CD14-positive monocyte (primary cell): ENCODE measurements around the gene CPED1. TPM values are rescaled to one million over a fixed set of nuclear protein-coding genes. Genes with fewer than 3 reads are reported as not detected.

Experiments
- DNase-seq, 3 donors: peaks; one replicate each; pipeline ENCODE4 v3.0.0-alpha.2; 2011 to 2022
- H2AFZ ChIP-seq: 2 replicates; pipeline ENCODE4 v1.6.0; 2012; ENCODE audit warnings: mild to moderate bottlenecking, low read depth, low read length, inconsistent platforms; ENCODE audit not compliant: insufficient read depth, poor library complexity, severe bottlenecking
- H3K27ac ChIP-seq, 2 donors: 1 replicate in 1 of 2; 2 replicates in 1 of 2; pipeline ENCODE4 v1.5.1; 2012 to 2013; ENCODE audit warnings: low read length in 2 of 2, control low read depth in 1 of 2, inconsistent platforms in 1 of 2, low read depth in 1 of 2, mild to moderate bottlenecking in 1 of 2
- H3K27me3 ChIP-seq, 2 donors: one replicate each; pipeline versions ENCODE4 v1.6.0 to v1.6.1; 2011 to 2013; ENCODE audit warnings: low read length in 2 of 2; ENCODE audit not compliant: control insufficient read depth in 2 of 2, insufficient read depth in 2 of 2
- H3K36me3 ChIP-seq, 2 donors: replicated peaks in 1 of 2; 1 replicate in 1 of 2; 2 replicates in 1 of 2; pipeline versions ENCODE4 v1.5.1 to v1.6.1; 2012 to 2013; ENCODE audit warnings: low read length in 2 of 2, control low read depth in 1 of 2, inconsistent platforms in 1 of 2, mild to moderate bottlenecking in 1 of 2; ENCODE audit not compliant: insufficient read depth in 2 of 2, control insufficient read depth in 1 of 2
- H3K4me1 ChIP-seq, 2 donors: 1 replicate in 1 of 2; 2 replicates in 1 of 2; pipeline versions ENCODE4 v1.5.1 to v1.6.1; 2012 to 2013; ENCODE audit warnings: low read length in 2 of 2, control low read depth in 1 of 2, inconsistent platforms in 1 of 2, mild to moderate bottlenecking in 1 of 2, moderate library complexity in 1 of 2; ENCODE audit not compliant: insufficient read depth in 2 of 2, control insufficient read depth in 1 of 2
- H3K4me2 ChIP-seq: replicated peaks from 2 replicates; pipeline ENCODE3; 2012; ENCODE audit warnings: low read length, moderate library complexity, mild to moderate bottlenecking; ENCODE audit not compliant: poor library complexity, severe bottlenecking; ENCODE audit errors: extremely low read depth
- H3K4me3 ChIP-seq, 3 experiments: fragments of 200-600 bp in 1 of 3; sonication (generic) in 1 of 3; replicated peaks in 1 of 3; 1 replicate in 2 of 3; 2 replicates in 1 of 3; pipeline ENCODE4 v1.5.1; 2011 to 2013; ENCODE audit warnings: low read length in 3 of 3, mild to moderate bottlenecking in 3 of 3, control low read depth in 2 of 3, low read depth in 2 of 3, inconsistent platforms in 1 of 3, moderate library complexity in 1 of 3
- H3K79me2 ChIP-seq: 2 replicates; pipeline ENCODE4 v1.6.0; 2012; ENCODE audit warnings: mild to moderate bottlenecking, control low read depth, inconsistent platforms, low read length, moderate library complexity; ENCODE audit not compliant: insufficient read depth
- H3K9ac ChIP-seq: 2 replicates; pipeline ENCODE4 v1.6.0; 2017; ENCODE audit warnings: low read length, mild to moderate bottlenecking; ENCODE audit not compliant: insufficient read depth, poor library complexity, severe bottlenecking
- H3K9me3 ChIP-seq, 2 donors: replicated peaks in 1 of 2; 1 replicate in 1 of 2; 2 replicates in 1 of 2; pipeline versions ENCODE4 v1.5.1 to v1.6.1; 2012 to 2013; ENCODE audit warnings: low read length in 2 of 2, control low read depth in 1 of 2; ENCODE audit not compliant: control insufficient read depth in 1 of 2, insufficient read depth in 1 of 2
- H4K20me1 ChIP-seq: 2 replicates; pipeline ENCODE4 v1.6.0; 2012; ENCODE audit warnings: mild to moderate bottlenecking, low read length, control low read depth, moderate library complexity; ENCODE audit not compliant: insufficient read depth
- H3K27ac Mint-ChIP-seq, 7 donors: one replicate each; pipeline ENCODE4 v1.8.0; 2020; ENCODE audit warnings: mild to moderate bottlenecking in 7 of 7, mixed read lengths in 7 of 7, moderate library complexity in 6 of 7, inconsistent platforms in 2 of 7
- H3K27me3 Mint-ChIP-seq, 3 donors: one replicate each; pipeline ENCODE4 v1.8.0; 2021 to 2022; ENCODE audit warnings: low read depth in 3 of 3, mild to moderate bottlenecking in 3 of 3, mixed read lengths in 3 of 3, moderate library complexity in 3 of 3, inconsistent platforms in 1 of 3
- H3K36me3 Mint-ChIP-seq, 2 donors: one replicate each; pipeline ENCODE4 v1.8.0; 2020; ENCODE audit warnings: mixed read lengths in 2 of 2, inconsistent platforms in 1 of 2, mild to moderate bottlenecking in 1 of 2
- H3K4me1 Mint-ChIP-seq: one replicate; pipeline ENCODE4 v1.8.0; 2020; ENCODE audit warnings: mild to moderate bottlenecking, mixed read lengths
- H3K4me3 Mint-ChIP-seq, 2 donors: one replicate each; pipeline ENCODE4 v1.8.0; 2020; ENCODE audit warnings: mild to moderate bottlenecking in 2 of 2, mixed read lengths in 2 of 2, moderate library complexity in 1 of 2
- H3K9me3 Mint-ChIP-seq, 7 donors: one replicate each; pipeline ENCODE4 v1.8.0; 2020 to 2022; ENCODE audit warnings: mixed read lengths in 7 of 7, mild to moderate bottlenecking in 6 of 7, moderate library complexity in 6 of 7, inconsistent platforms in 2 of 7
- WGBS: methylation state at CpG from one replicate; pipeline ENCODE4 v1.1.5; 2013; ENCODE audit warnings: missing lambda C conversion rate; ENCODE audit not compliant: insufficient coverage; 5-methylcytosine and 5-hydroxymethylcytosine counted together
- intact Hi-C, 2 donors: fragments of 100-400 bp; cut with micrococcal nuclease; formaldehyde crosslinking; loops; one replicate each; pipeline versions ENCODE4 v1.15.0 to v1.15.1; 2023
- polyA plus RNA-seq, 3 donors: library from polyadenylated mRNA; depleted of rRNA in 1 of 3; unstranded in 2 of 3; stranded (reverse) in 1 of 3; fragments of 300-500 nt in 2 of 3; fragments of >200 nt in 1 of 3; fragmentation: Illumina TruSeq in 2 of 3; gene quantifications; 1 replicate in 2 of 3; 2 replicates in 1 of 3; pipeline ENCODE4 v1.2.3, GENCODE V29; 2012 to 2021
- TF ChIP-seq, protein P1 (sequence below): fragments of 200-600 bp; IDR thresholded peaks from one replicate; pipeline ENCODE4 v1.8.0; 2022; ENCODE audit warnings: antibody characterized with exemption, mild to moderate bottlenecking

CPED1 gene
- polyA plus RNA-seq, 3 donors: 9.8 to 30.0 (median 20.4) TPM

DNA sequence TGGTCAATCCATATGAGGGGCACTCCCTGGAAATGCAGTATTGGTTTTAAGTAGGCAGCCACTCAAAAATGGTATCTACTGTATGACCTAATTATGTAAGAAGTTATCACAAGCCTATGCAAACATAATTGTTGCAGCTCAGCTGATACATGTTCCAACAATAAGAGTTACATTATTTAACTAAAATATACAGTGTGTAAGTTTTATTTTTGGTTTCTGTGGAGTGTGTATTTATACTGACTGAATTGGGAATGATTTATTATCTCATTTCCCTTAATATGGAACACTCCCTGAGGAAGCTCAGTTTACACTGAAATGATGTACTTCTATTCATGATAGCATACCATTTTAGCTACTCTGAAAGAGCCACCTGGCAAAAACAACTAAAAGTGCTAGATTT lies 40.5 kb upstream of the CPED1 start:
- Mint-ChIP-seq H3K27ac (no peak overlapping the region), H3K9me3 (peaks cover 0 to 2% (median 0%) of the 10 kb centered on the region in 7 donors), H3K36me3 (peaks cover 5% of the 10 kb centered on the region in 2 donors), H3K4me3 (no peak overlapping the region), H3K27me3 (peaks cover 1 to 5% (median 5%) of the 10 kb centered on the region in 3 donors), H3K4me1 (peaks cover 20% of the 10 kb centered on the region)
- Histone ChIP-seq H2AFZ (no peak overlapping the region), H3K36me3 (peaks cover under 1 to 7% of the 10 kb centered on the region in 2 donors), H3K4me2 (no peak overlapping the region), H3K9me3 (no peaks in the 10 kb centered on the region), H3K9ac (no peak overlapping the region), H3K79me2 (peaks cover 20% of the 10 kb centered on the region), H4K20me1 (no peaks in the 10 kb centered on the region), H3K27ac (no peak overlapping the region), H3K27me3 (no peaks in the 10 kb centered on the region), H3K4me1 (peaks cover 13 to 19% of the 10 kb centered on the region in 2 donors), H3K4me3 (no peak overlapping the region)
- TF ChIP-seq, protein P1, sequence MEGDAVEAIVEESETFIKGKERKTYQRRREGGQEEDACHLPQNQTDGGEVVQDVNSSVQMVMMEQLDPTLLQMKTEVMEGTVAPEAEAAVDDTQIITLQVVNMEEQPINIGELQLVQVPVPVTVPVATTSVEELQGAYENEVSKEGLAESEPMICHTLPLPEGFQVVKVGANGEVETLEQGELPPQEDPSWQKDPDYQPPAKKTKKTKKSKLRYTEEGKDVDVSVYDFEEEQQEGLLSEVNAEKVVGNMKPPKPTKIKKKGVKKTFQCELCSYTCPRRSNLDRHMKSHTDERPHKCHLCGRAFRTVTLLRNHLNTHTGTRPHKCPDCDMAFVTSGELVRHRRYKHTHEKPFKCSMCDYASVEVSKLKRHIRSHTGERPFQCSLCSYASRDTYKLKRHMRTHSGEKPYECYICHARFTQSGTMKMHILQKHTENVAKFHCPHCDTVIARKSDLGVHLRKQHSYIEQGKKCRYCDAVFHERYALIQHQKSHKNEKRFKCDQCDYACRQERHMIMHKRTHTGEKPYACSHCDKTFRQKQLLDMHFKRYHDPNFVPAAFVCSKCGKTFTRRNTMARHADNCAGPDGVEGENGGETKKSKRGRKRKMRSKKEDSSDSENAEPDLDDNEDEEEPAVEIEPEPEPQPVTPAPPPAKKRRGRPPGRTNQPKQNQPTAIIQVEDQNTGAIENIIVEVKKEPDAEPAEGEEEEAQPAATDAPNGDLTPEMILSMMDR: no peak
- intact Hi-C loops: no loop called here
- no peak for DNase-seq

DNA sequence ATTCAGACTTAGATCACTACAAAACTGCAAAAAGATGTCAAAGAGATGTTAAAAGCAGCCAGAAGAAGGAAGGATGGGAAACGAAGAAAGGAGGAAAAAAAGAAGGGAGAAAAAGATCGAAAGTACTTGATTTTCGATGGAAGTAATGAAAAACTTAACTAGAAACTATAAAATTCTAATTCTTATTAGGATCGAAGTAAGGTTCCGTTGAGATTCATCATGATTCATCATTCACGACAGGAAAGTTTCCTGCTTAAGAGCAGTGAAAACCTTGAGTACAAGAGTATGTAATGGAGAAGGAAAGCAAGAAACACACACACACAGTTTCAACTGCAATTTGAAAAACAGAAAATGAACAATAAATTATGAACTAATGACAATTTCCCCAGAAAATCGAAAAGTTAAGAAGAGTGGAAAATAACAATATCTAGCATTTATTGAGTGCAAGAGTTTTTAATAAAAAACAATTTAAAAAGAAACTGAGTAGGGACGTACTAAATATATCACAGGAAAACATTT lies 39.1 kb upstream of the CPED1 start:
- Histone ChIP-seq H3K4me2 (peak overlapping the region; percentile 79), H2AFZ (peak overlapping the region; percentile 76), H3K4me3 (peak overlapping the region; percentile 71 to 82 (median 80)), H3K36me3 (peaks cover 14 to 21% of the 10 kb centered on the region in 2 donors), H3K4me1 (peaks cover 13 to 19% of the 10 kb centered on the region in 2 donors), H4K20me1 (peaks cover 8% of the 10 kb centered on the region), H3K27ac (peak overlapping the region in 1 of 2 donors; percentile 94), H3K9me3 (no peaks in the 10 kb centered on the region), H3K27me3 (no peaks in the 10 kb centered on the region), H3K9ac (no peak overlapping the region), H3K79me2 (peaks cover 28% of the 10 kb centered on the region)
- Mint-ChIP-seq H3K27me3 (peaks cover 1 to 5% (median 5%) of the 10 kb centered on the region in 3 donors), H3K4me1 (peaks cover 16% of the 10 kb centered on the region), H3K36me3 (peaks cover 10 to 15% of the 10 kb centered on the region in 2 donors), H3K4me3 (peak overlapping the region; percentile 90 to 95), H3K27ac (peak overlapping the region in 2 of 7 donors; percentile 79 to 97), H3K9me3 (peaks cover 0 to 2% (median 0%) of the 10 kb centered on the region in 7 donors)
- no CpG with 5 or more reads among the region's 8 CpGs for WGBS
- intact Hi-C loops: no loop called here
- TF ChIP-seq, protein P1: no peak
- DNase-seq: peak in 1 of 3 donors; percentile 40
